Spleen (tissue), 11 donors: ENCODE data around the gene RHOB. TPM values are rescaled to one million over a fixed set of nuclear protein-coding genes. Genes with fewer than 3 reads are reported as not detected.
A peak's percentile ranks its signal among the peaks of the same experiment; 100 is the strongest.

Experiments used
- DNase-seq: peaks from one replicate; pipeline ENCODE4 v3.0.0-alpha.2; 2020
- H3K27ac ChIP-seq, 8 donors: fragments of 200-600 bp; sonication (generic) in 7 of 8; 1 replicate in 4 of 8; 2 replicates in 4 of 8; pipeline versions ENCODE4 v1.5.0 to v1.8.0; 2016 to 2021; ENCODE audit warnings: inconsistent platforms in 4 of 8, mild to moderate bottlenecking in 4 of 8, moderate library complexity in 1 of 8
- H3K27me3 ChIP-seq, 7 donors: fragments of 200-600 bp; sonication (generic) in 6 of 7; replicated peaks in 1 of 7; 1 replicate in 4 of 7; 2 replicates in 3 of 7; pipeline versions ENCODE4 v1.5.0 to v1.8.0; 2016 to 2021; ENCODE audit warnings: inconsistent platforms in 3 of 7, mild to moderate bottlenecking in 1 of 7
- H3K36me3 ChIP-seq, 6 donors: fragments of 200-600 bp; sonication (generic) in 5 of 6; 1 replicate in 4 of 6; 2 replicates in 2 of 6; pipeline versions ENCODE4 v1.5.0 to v1.8.0; 2016 to 2021; ENCODE audit warnings: inconsistent platforms in 2 of 6
- H3K4me1 ChIP-seq, 6 donors: fragments of 200-600 bp; sonication (generic) in 5 of 6; 1 replicate in 3 of 6; 2 replicates in 3 of 6; pipeline versions ENCODE4 v1.5.0 to v1.8.0; 2016 to 2021; ENCODE audit warnings: inconsistent platforms in 3 of 6
- H3K4me3 ChIP-seq, 8 donors: fragments of 200-600 bp; sonication (generic) in 7 of 8; 1 replicate in 4 of 8; 2 replicates in 4 of 8; pipeline versions ENCODE4 v1.5.0 to v1.8.0; 2016 to 2021; ENCODE audit warnings: inconsistent platforms in 4 of 8, mild to moderate bottlenecking in 4 of 8, moderate library complexity in 2 of 8
- H3K9me3 ChIP-seq, 8 donors: fragments of 200-600 bp; sonication (generic) in 7 of 8; 1 replicate in 4 of 8; 2 replicates in 4 of 8; pipeline versions ENCODE4 v1.5.0 to v1.8.0; 2016 to 2021; ENCODE audit warnings: inconsistent platforms in 4 of 8
- POLR2A ChIP-seq, 3 donors: fragments of 450-650 bp; IDR thresholded peaks; one replicate each; pipeline ENCODE4 v1.5.1; 2017; ENCODE audit warnings: antibody characterized with exemption in 3 of 3, mild to moderate bottlenecking in 1 of 3
- POLR2AphosphoS5 ChIP-seq, 3 donors: sonication (generic); formaldehyde crosslinking; IDR thresholded peaks; one replicate each; pipeline ENCODE4 v1.5.1; 2017; ENCODE audit warnings: antibody characterized with exemption in 3 of 3
- WGBS, 5 donors: extraction: QIAGEN DNeasy Blood & Tissue Kit in 3 of 5; methylation state at CpG; one replicate each; pipeline versions ENCODE4 v1.1.5 to v1.1.7; 2013 to 2018; 5-methylcytosine and 5-hydroxymethylcytosine counted together
- intact Hi-C: fragments of 100-400 bp; cut with DNase I; formaldehyde crosslinking; loops from one replicate; pipeline ENCODE4 v1.15.0; 2023; ENCODE audit warnings: low total_unique reads
- polyA plus RNA-seq, 3 donors: library from polyadenylated mRNA; stranded (reverse); fragments of 200-250 nt; gene quantifications; one replicate each; pipeline ENCODE4 v1.2.1, GENCODE V29; 2013
- total RNA-seq, 7 donors: library from RNA; depleted of rRNA in 3 of 7; stranded (reverse); fragments of >200 nt in 3 of 7; fragmentation: NEBNext Ultra II Directional in 4 of 7; extraction: Animal tissue kit (Norgen Biotek cat#: 25700) in 4 of 7; gene quantifications; one replicate each; pipeline versions ENCODE4 v1.1.0 to v1.2.1, GENCODE V29; 2016 to 2021
- TF ChIP-seq, protein P1 (sequence below), 11 experiments: fragments of 200-600 bp in 7 of 11; fragments of 450-650 bp in 4 of 11; sonication (generic) in 4 of 11; IDR thresholded peaks in 8 of 11; conservative IDR thresholded peaks in 3 of 11; 1 replicate in 7 of 11; 2 replicates in 4 of 11; pipeline versions ENCODE4 v1.4.0 to v1.8.0; 2016 to 2021; ENCODE audit warnings: antibody characterized with exemption in 11 of 11, inconsistent platforms in 4 of 11, mild to moderate bottlenecking in 1 of 11
- donor health status: healthy with polysubstance abuse.
- donor health status: DM: no; HTN: no; CAD: no; lungs with moderate emphysema.
- donor health status: DM: no; HTN: no; CAD: no.
- donor health status: Bipolar disorder and iron deficiency.
- donor health status: healthy.
- donor health status: DM: no; HTN: no; CAD: no.
- donor health status: DM: yes; HTN: yes; CAD: no.

The RHOB gene
- total and polyA plus RNA-seq, 10 donors, result 32.6 to 309 (median 158) TPM

DNA sequence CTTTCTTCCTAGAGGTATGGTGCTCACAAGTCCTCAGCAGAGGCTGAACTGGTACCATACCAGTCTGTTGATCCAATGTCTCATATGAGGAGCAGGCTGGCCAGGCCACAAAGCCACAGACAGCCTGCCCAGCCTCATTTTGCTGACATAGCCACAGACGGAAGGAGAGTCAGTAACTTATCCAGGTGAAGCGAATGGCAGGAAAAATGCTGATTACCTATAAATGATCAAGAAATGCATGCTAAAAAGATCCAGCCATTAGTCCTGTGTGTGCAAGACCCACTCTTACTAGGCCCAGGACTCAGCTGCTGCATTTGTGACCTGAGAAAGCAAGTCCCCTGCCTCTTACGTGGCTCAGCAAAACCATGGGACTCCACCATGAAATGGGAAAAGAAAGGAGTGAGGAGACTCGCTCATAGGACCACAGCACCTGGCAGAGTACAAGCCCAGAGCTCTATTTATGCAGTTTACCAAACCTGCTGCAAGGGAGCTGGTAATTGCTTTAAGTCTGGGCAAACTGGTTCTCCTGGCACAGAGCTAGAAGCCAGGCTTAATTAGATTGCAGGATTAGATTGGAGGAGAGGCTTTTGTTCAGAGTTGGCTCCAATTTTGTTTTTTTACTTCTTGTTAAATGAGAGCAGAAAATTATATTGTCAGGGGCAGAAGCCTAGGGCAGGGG is 19.0 kb downstream of the RHOB start:
- Histone ChIP-seq H3K9me3 (no peaks in the 10 kb centered on the region), H3K36me3 (no peaks in the 10 kb centered on the region), H3K4me1 (no peaks in the 10 kb centered on the region), H3K27ac (no peak overlapping the region), H3K4me3 (no peak overlapping the region), H3K27me3 (no peaks in the 10 kb centered on the region)
- intact Hi-C loops, result no loop called here
- WGBS, 5 donors, result 74 to 91% (median 81%) methylated on average over 4 of the region's 4 CpGs
- TF ChIP-seq, protein P1, sequence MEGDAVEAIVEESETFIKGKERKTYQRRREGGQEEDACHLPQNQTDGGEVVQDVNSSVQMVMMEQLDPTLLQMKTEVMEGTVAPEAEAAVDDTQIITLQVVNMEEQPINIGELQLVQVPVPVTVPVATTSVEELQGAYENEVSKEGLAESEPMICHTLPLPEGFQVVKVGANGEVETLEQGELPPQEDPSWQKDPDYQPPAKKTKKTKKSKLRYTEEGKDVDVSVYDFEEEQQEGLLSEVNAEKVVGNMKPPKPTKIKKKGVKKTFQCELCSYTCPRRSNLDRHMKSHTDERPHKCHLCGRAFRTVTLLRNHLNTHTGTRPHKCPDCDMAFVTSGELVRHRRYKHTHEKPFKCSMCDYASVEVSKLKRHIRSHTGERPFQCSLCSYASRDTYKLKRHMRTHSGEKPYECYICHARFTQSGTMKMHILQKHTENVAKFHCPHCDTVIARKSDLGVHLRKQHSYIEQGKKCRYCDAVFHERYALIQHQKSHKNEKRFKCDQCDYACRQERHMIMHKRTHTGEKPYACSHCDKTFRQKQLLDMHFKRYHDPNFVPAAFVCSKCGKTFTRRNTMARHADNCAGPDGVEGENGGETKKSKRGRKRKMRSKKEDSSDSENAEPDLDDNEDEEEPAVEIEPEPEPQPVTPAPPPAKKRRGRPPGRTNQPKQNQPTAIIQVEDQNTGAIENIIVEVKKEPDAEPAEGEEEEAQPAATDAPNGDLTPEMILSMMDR (IDR thresholded peaks at IDR 0.05 in 8 of 11, conservative IDR thresholded peaks at IDR 0.05 in 3 of 11), result no peak
- TF ChIP-seq POLR2AphosphoS5 (IDR thresholded peaks at IDR 0.05), result no peak
- DNase-seq, result peak; percentile 23

DNA sequence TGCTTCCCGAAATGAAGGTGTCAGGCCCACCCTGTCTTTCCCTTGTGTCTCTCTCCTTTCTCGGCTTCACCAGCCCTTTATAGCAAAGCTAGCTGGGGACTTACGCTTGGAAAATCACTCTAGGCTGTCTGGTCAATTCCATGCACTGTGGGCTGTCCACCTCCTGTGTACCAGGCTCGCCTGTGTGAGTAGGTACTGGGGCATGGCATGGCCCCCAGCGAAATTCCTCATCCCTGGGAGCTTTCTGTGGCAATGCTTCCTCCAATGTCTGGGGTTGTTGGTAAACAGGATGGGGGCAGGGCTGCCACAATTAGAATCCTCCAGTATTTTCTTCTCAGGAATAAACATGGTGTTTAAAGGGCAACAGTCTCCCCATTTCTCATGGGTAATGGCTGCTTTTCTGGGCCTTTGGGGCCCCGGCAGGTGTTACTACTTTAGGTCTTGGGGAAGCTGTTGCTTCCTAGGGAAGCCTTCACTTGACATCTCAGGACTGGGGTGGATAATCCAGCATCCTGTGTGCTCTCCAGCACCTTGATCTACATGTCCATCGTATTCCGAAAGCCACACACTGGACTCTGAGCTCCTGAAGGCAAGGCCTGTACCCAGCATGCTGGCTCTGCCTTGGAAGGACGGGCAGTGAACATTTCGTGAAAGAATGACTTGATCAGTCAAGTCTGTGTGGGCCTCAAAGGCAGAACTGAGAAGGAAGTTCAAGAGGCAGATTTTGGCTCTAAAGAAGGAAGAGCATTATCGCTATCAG is 21.1 kb downstream of the RHOB start:
- H3K9me3 ChIP-seq, result no peaks in the 10 kb centered on the region
- intact Hi-C loops, result no loop called here
- no peak overlapping the region for H3K27ac ChIP-seq
- TF ChIP-seq, protein P1 (IDR thresholded peaks at IDR 0.05 in 8 of 11, conservative IDR thresholded peaks at IDR 0.05 in 3 of 11), result no peak
- TF ChIP-seq POLR2A (IDR thresholded peaks at IDR 0.05) (no peak), POLR2AphosphoS5 (IDR thresholded peaks at IDR 0.05) (no peak)
- no peak overlapping the region for H3K4me3 ChIP-seq
- no peaks in the 10 kb centered on the region for H3K36me3 ChIP-seq
- no peaks in the 10 kb centered on the region for H3K27me3 ChIP-seq
- DNase-seq, result peak; percentile 45
- WGBS, 5 donors, result 89 to 96% (median 90%) methylated on average over 11 of the region's 11 CpGs
- H3K4me1 ChIP-seq, result no peaks in the 10 kb centered on the region

DNA sequence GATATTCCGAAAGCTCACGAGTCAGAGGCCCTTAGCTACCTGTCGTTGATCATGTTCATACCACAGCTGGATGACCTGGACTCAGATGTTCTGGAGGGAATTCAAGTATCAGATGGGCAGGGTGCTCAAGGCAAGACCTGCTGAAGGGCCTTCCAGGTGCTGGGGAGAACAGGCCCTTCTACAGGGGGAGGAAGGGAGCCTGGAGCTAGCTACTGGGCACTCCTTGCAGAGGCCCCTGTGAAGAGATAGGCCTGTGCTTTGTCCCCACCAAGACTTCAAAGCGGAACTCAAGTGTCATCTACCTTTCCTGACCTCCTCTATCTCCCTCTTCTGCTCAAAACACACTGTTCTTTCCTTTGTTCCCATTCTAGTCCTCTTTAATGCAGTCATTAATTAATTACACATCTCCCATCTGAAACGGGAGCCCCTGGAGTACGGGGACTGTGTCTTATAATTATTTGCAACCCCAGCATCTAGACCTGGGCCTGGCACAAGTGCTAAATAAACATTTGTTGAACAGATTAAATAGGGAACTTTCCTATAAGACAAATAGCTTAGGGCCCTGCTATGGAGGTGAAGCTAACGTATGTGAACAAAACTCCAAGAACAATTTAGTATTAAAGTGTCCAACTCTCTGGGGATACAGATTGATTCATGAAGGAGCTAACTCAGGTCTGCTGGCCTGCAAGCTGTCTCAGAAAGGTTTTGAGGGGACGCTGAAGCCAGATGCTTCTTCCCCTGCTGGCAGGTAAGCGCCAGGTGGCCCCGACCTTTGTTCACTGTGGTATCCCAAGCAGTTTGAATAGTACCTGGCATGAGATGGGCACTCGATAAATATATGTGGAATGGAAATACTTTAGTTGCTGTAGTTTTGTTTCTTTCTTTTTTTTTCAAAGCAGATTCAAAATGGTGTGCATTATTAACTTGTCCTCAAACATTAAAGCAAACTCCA is 22.0 kb downstream of the RHOB start:
- H3K27me3 ChIP-seq, result no peaks in the 10 kb centered on the region
- H3K36me3 ChIP-seq, result no peaks in the 10 kb centered on the region
- no peaks in the 10 kb centered on the region for H3K4me1 ChIP-seq
- WGBS, 5 donors, result 84 to 94% (median 88%) methylated on average over 11 of the region's 11 CpGs
- intact Hi-C loops, result no loop called here
- no peak overlapping the region for H3K27ac ChIP-seq
- no peaks in the 10 kb centered on the region for H3K9me3 ChIP-seq
- no peak overlapping the region for H3K4me3 ChIP-seq
- peak; percentile 23 for DNase-seq
- TF ChIP-seq POLR2AphosphoS5 (IDR thresholded peaks at IDR 0.05), result no peak
- no peak for TF ChIP-seq POLR2A (IDR thresholded peaks at IDR 0.05)
- TF ChIP-seq, protein P1 (IDR thresholded peaks at IDR 0.05 in 8 of 11, conservative IDR thresholded peaks at IDR 0.05 in 3 of 11), result no peak
